HG02623 (cell line): ENCODE data around the gene PPP2R2B.
"Not testable (repeated sequence)": the region's sequence is repeated elsewhere in the genome, so short reads cannot be mapped to it uniquely, and the experiment has no call there.

Experiments used
- ATAC-seq: cut with Tn5 transposase; IDR thresholded peaks from one replicate; pipeline ENCODE4 v1.9.1; 2021; ENCODE audit warnings: moderate library complexity; ENCODE audit not compliant: unreplicated experiment

Gene PPP2R2B

DNA sequence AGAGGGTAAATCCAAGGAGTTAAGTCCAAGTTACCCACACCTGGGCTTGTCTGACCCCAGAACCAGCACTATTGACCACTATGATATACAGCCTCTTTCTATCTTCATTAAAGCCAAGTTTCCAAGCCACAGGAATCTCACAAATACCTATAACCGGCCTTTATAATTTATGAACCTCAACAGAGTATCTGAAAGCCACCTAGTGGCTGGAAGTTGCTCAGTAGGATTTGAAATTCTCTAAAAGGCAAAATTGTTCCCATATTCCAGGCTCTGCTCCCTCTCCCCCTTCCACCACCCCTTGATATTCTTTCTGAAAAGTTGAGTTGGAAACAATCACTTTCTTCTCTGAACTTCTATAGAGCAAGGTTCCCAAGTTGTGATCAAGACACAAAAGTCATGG lies 256.2 kb downstream of the PPP2R2B start:
- no peak for ATAC-seq

DNA sequence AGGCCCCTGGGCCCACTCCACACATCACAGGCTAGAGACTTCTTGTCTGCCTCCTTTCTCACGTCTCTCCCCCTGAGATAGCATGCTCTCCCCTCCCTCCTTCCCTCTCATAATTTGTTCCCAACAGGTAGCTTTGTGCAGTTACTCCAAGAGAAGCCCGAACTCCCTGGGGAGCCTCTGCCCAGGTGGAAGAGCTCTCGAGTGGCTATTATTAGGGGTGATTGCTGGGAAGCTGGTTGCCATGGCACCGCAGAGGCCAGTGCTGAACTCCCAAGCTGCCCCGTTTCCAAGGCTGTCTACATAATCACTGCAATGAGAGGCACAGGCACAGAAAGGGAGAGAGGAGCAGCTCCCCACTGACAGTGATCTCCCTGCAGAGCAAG lies 257.9 kb downstream of the PPP2R2B start:
- no peak for ATAC-seq

DNA sequence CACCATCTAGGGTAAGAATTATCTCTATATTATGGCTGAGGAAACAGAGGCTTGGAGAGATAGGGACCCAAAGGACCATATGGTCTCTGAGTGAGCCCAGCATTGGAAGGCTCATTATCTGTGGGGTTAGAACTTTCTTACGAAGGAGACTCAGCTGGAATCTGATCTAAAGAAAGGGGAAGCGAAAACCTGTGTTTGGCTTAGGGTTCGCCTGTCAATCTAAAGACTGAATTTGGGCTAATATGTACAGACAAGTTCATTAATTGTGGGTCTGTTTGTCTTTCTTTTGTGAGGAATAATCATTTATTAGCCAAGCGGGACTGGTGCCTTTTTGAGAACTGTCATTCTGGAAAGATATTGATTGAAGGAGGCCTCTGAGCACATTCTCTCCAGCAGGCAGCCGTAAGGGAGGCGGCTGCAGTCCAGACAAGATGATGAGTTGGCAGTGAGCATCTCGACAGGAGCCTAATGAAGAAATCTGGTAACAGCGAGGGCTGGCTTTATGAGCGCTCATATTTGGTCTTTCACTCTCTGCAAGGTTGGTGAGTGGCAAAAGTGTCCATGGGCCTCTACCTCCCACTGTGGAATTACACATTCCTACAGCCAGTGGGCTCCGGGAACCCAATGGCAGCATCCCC lies 258.4 kb downstream of the PPP2R2B start:
- ATAC-seq: no peak

DNA sequence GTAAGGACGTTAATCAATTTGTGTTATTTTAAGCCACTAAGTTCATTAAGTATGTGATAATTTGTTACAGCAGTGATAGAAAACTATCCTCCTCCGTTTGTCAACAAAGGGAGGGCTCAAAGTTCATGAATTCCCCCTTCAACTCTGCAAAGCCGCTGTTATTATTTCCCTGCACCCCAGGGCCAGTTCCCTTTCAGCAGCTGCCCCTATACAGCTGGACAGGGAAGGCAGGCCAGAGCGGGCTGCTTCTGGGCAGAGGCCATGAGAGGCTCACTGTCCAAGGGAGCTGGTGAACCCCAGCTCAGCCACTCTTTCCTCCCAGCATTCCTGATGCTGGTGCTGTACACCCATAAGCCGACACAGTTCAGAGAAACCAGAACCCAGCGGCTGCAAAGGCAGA lies 260.1 kb downstream of the PPP2R2B start:
- ATAC-seq: no peak

DNA sequence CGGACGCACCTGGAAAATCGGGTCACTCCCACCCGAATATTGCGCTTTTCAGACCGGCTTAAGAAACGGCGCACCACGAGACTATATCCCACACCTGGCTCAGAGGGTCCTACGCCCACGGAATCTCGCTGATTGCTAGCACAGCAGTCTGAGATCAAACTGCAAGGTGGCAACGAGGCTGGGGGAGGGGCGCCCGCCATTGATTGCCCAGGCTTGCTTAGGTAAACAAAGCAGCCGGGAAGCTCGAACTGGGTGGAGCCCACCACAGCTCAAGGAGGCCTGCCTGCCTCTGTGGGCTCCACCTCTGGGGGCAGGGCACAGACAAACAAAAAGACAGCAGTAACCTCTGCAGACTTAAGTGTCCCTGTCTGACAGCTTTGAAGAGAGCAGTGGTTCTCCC lies 268.8 kb downstream of the PPP2R2B start:
- ATAC-seq: not testable (repeated sequence)

DNA sequence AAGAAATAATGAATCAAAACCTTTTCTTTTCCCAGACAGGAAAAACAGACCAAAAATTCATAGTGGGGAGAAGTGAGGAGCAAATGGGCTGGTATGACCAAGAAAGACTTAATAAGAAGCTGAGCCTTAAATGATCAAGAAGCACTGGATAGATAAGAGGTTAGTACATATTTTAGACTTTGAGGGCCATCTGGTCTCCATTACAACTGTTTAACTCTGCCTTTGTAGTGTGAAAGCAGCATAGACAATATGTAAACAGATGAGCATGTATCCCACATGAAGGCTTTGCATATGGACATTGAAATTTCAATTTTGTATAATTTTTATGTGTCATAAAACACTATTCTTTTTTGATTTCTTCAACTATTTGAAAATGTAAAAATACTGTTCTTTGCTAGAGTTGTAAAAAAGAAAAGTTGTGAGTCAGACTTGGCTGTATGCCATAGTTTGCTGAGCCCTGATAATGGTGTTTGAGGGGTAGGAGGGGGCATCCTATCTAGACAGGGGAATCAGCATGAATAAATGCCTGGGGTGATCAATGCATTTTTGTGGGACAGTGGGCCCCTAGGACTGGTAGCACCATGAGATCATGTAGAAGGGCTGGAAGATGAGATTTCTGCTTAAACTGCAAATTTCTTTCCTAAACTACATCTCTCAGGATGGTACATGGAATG lies 270.8 kb downstream of the PPP2R2B start:
- ATAC-seq: no peak

DNA sequence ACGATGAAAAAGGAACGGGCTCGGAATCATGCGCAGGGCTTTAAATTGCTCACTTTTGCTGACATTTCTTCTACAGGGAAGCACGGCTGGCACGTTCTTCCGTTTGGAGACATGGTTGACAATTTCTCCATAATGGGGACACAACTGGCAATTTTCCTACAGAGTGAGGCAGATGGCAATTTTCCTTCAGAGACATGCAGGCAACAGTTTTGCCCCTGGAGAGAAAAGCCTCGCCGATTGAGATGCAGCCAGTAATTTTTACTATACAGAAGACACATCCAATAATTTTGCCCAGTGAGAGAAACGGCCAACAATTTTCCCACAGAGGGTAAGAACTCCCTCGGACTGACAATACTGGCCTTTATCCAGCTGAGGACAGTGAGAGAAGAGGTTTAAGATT lies 271.7 kb downstream of the PPP2R2B start:
- no peak for ATAC-seq

DNA sequence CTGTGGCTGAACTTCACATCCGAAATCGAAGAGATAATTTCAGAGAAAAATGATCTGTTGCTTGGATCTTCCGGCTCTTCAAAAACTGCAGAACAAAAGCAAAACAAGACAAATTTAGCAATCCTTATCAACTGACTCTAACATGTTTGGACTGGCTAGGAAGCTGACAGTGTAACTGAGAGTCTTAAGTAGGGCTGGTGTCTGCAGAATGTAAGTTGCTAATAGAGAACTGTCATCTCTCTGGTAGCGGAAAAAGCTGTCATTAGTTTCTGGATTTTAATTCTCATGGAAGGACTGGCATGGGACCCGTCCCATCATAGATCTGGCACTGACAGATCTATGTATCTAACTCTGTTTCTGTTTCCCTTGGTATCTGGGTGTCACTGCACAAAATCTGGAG lies 278.2 kb downstream of the PPP2R2B start:
- no peak for ATAC-seq

DNA sequence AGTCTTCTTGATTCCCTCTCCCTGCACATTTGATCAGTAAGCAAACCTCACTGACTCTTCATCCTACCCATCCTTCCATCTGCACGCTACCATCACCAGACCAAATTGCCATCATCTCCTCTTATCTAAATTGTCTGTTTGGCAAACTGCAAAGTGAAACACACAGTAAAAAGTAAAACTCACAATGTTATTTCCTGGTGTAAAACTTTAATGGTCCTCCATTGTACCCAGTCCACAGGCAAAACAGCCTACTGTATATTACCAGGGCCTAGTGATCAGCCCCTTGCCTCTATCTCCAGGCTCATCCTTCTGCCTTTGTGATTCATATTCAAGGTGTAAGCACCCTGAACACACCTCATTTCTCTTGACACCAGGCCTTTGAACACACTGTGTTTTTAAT lies 279.3 kb downstream of the PPP2R2B start:
- ATAC-seq: no peak

DNA sequence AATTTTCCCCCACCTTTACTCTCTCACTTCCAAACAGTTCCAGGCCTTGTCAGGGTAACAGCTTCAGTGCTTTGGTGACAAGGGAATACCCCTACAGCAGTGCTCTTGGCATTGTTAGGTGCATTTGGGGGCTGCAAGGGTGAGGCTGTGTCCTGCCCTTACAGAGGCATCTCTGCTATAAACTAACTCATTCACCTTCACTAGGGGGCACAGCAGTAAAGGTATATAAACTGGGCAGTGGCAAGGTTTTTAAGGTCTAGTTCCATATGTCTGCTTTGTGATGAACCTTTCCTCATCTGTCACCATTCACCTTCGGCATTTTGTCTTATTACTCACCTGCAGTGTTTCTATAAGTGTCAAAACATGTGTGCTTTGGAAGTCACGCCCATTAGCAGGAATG lies 283.5 kb downstream of the PPP2R2B start:
- ATAC-seq: no peak

DNA sequence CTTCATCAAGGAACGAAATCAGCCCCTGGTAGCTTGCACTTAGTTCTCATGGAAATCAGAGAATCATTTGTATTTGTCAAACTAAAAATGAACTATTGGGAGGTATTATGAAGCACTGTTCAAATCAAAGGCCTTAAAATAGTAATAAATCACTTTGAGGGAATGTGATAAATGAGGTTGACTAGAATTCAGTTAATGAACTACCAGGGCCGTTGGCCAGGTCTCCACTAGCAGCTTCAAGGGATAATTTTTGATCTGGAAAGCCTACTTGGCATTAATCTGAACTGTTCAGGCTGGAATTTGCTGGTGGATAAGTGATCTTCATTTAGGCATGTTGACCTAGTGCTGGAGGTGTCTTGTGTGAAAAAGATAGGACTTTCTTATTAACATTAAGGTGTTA lies 286.2 kb downstream of the PPP2R2B start:
- no peak for ATAC-seq

DNA sequence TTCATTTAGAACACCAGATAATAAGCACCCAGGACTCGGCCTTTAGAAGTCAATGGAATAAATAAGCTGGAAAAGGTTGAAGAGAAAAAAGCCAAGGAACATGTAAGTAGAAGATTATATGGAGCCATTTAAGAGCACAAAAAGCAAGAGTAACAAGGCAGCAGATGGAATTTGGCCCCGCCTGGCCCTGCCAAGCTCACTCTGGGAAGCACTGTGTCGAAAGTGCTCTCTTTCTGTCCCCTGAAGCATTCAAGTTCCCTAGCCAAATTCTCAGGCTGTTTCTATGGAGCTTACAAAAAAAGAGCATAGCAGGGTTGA lies 289.6 kb downstream of the PPP2R2B start:
- no peak for ATAC-seq

DNA sequence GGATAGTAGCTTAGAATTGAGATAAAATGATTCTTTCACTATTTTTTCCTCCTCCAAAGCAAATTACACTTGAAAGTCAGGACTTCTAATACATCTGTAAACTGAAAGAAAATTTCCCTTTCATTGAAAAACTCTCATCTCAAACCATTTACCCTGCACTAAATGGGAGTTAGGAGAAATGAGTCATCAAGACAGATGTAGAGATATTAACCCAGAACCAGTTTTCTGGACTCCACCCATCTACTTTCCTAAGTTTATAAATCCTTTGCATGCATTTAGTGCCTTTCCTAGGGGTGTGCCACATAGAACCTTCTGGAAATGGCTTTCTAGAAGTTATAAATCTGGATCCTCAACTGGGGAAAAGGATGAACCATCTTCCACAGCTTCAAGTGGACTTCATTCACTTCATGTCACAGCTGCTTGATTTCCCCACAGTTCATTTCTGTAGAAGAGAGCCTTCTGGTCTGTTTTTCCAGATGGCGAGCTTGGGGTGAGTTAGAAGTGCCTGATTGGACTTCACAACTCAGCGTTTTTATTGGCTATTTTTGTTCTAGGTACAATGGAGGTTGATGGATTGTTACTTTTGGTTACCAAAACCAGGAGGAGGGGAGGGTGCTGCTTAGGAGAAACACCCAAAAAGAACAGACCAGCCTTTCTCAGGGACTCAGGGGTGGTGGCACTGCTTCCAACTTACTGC lies 290.1 kb downstream of the PPP2R2B start:
- ATAC-seq: no peak

DNA sequence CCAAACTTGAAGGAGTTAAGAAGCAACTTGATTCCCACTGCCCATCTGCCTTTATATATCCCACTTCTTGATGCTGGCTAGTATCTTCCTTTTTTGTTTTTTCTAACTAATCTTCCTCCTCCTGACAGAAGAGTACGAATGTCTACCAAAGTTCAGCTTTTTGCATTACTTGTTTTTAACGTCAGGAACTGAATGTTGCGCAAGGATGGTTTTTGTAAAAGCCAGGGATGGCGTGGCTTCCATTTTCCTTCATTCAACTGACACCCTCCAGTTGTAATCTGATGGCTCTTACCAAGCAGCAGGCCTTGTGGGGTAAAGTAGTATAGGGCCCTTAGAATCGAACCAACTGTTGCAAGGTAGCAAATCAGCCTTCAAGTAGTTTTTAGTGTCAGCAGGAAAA lies 291.8 kb downstream of the PPP2R2B start:
- no peak for ATAC-seq

DNA sequence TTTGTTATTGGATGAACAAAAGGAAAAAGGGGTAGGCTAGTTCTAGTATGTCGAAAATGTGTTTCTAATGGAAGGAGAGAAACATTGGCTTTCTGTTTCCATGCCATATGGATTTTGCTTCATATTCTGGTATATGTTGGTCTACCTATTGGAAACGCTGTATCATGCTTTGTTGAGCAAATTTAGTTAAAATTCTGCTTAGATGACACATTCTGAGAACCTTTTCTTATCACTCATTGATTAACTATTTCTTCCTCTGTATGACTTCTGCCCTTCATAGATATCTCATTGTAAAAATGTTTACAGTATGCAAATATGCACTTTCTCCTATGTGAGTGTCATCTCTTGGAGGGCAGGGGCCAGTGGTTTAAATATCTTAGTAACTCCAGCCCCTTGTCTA lies 293.8 kb downstream of the PPP2R2B start:
- ATAC-seq: no peak

DNA sequence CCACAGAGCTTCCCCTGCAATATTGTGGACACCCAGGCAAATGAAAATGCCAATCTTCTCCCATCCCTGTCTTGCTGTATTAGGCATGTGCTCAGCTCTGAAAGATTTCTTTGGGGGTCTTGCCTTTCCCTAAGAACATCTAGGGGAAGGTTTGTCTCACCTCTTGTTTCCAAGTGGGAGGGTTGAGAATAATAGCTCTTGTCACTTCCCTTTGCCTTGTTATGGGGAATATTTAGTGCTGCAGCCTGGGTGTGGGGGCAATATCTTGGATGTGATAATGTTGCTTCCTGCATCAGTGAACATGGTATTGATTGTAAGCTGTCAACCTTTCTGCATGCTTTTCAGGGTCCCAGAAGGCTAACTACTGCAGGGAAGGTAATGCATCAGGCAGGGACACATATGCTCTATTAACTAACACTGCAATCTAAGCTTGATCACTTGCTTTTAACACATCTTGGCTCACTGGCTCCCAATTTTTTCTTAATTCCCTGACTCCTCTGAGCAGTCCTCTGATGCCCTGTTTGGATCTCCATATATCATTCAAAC lies 296.4 kb downstream of the PPP2R2B start:
- no peak for ATAC-seq

DNA sequence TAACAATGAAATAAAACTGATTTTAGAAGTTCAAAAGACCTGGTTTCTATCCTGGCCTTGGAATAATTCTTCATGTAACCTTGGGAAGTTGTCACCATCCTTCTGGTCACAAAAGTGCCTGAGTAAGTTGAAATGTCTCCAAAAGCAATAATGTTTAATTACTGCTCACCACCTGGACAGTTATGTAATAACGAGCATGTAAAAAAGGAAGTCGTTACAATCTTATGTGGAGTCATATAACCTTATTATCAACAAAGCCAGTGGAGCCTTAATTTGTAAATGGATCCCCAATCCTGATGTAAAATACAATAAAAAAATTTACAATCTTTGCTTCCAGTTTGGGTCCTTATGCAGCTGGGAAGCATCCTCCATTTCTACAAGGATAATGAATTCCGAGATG lies 298.3 kb downstream of the PPP2R2B start:
- no peak for ATAC-seq

DNA sequence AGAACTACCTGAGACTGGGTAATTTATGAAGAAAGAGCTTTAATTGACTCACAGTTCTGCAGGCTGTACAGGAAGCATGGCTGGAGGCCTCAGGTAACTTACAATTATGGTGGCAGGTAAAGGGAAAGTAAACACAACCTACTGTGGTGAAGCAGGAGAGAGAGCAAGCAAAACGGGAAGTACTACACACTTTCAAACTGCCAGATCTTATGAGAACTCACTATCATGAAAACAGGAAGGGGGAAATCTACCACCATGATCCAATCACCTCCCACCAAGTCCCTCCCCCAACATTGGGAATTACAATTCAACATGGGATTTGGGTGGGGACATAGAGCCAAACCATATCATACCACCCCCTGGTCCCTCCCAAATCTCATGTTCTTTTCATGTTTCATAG lies 303.8 kb downstream of the PPP2R2B start:
- ATAC-seq: no peak

DNA sequence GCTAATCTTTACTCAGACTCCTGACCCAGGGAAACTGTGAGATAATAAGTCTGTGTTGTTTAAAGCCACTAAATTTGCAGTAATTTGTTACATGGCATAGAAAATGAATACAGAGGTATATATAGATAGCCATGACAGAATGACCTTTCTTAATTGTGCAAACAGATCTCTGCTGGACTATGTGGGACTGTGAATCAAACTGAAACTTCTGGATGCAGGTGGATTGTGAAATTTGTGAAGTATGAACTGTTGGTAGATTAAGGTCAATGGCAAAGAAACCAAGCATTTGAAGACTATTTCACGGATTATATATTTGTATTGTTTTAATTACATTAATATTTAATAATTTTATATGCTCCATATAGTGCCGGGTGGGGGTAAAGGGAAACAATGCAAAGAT lies 310.4 kb downstream of the PPP2R2B start:
- ATAC-seq: no peak

DNA sequence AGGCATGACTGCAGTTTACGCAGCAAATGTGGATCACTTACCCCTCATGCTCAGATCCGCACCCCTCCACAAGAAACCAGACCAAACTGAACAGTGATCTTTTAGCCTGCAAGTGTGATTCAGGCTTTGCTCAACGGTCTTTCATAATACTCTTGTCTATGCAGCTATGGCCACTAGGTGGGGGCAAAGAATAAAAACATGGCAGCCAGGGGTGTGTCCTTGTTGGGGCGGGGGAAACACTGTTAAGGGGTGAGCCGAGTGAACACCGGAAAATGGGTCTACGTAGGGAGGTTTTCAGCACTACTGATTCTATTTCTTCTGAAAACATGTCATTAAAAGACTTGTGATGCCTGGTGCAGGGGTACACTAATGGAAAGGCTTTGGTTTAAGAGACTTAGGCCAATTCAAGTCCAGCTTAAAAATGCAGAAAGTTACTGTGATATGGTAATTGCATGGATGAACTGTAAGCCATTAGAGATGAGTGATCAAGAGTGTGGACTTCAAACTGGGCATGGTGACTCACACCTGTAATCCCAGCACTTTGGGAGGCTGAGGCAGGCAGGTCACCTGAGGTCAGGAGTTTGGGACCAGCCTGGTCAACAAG lies 312.7 kb downstream of the PPP2R2B start:
- peak; percentile 97 for ATAC-seq

DNA sequence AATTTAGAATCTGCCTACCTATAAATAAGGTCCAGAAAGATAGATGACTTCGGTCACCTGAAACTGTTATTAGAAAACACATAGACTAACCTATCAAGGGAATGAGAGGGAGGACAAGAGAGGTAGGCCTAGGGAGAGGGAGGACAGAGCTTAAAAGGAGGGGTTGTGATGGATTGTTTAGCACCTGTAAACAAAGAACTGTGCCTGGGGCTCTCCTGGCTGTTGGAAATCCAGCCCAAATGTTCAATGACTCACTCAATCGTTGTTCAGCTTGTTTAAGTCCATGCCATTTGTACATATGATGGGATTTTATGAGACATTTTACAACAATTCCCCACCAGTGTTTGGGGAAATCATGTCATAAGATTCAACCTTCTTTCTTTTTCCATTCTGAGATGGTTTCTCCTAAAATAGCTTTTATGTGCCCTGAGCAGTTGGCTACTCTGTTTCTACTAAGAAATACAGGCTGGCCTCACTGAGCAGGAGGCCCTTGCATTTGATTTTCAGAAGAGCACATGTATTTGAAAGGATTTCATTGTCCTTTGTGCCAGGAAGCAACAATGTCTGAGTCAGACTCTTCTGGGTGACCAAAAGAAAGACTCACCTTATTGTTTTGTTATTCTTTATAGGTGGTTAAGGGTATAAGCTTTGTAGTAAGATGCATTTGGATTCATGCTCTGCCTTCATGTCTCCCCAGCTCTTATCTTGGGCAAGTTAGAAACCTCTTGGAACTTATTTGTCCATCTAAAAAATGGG lies 314.4 kb downstream of the PPP2R2B start:
- no peak for ATAC-seq
